ENCODE measurements around the gene FERMT2.

The FERMT2 gene

DNA sequence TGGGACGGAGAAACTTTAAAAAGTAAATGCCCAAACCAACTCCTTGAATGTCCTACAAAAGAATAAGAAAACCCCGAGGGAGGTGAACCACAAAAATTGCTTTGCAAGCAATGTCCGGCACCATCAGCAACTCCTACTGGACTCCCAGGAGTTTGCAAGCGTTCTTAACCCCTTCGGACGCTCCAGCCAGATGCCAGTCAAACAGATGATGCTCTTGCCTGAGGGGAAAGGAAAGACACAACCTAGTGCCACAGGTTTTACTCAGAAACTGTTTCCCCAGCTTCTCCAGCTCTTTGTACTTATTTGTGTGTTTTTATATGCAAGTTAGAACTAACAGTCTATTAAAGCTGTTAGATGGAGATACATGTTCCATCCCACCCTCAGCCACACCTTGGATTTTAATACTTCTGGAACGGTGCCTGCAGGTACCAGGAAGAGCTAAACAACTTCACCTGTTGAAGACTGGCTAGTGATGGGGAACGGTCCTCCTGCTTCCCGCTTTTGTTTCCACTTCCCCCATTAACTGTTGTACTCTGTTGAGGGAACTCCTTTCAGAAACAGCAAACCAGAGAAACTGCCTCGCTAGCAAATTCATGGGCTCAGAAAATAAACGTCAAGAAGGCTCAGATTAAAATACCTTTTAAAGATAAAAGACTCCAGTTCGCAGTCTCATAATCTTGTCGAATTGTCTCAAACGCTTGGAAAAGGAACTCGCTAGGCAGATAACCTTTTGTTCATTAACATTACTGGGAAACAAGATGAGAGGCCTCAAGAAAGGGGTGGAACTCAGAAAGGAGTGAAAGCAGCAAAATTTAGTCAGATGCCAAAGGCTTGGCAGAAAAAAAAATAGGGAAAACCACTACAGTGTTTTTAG is 1.1 kb upstream of the FERMT2 start:
- H3K9me3 Mint-ChIP-seq = no peaks in the 10 kb centered on the region
- H3K27ac Mint-ChIP-seq = no peak overlapping the region
- H3K4me1 Mint-ChIP-seq (ENCODE audit: low read depth) = peaks cover 21% of the 10 kb centered on the region
- H3K36me3 Mint-ChIP-seq (ENCODE audit: low read depth) = peaks cover 5% of the 10 kb centered on the region
- H3K4me3 Mint-ChIP-seq = peak overlapping the region; percentile 62
- peaks cover 57% of the 10 kb centered on the region for H3K27me3 Mint-ChIP-seq

DNA sequence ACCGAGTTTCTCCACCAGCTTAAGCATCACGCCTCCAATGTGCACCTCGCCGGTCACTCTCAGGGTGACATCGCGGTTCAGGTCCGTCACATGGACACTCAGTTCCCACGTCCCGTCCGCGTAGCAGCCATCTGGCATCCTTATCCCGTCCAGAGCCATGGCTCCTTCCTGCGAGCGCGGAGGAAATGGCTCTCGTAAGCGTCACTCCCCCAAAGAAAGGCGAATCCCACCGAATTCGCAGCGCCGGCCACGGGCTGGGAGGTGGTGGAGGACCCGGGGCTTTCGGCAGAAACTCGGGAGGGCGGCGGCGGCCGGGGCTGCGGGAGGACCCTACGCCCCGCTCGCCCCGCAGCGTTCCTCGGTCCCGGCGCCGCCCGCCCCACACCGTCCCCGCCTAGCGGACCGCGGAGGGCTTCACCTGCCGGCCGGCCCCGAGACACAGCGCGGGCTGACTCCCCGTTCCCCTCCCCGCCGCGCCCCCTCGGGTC is 396 bp downstream of the FERMT2 start:
- H3K27ac Mint-ChIP-seq = peak overlapping the region; percentile 63
- peak overlapping the region; percentile 87 for H3K4me3 Mint-ChIP-seq
- H3K27me3 Mint-ChIP-seq = peaks cover 62% of the 10 kb centered on the region
- H3K9me3 Mint-ChIP-seq = no peaks in the 10 kb centered on the region
- peaks cover 5% of the 10 kb centered on the region for H3K36me3 Mint-ChIP-seq (ENCODE audit: low read depth)
- peaks cover 21% of the 10 kb centered on the region for H3K4me1 Mint-ChIP-seq (ENCODE audit: low read depth)

DNA sequence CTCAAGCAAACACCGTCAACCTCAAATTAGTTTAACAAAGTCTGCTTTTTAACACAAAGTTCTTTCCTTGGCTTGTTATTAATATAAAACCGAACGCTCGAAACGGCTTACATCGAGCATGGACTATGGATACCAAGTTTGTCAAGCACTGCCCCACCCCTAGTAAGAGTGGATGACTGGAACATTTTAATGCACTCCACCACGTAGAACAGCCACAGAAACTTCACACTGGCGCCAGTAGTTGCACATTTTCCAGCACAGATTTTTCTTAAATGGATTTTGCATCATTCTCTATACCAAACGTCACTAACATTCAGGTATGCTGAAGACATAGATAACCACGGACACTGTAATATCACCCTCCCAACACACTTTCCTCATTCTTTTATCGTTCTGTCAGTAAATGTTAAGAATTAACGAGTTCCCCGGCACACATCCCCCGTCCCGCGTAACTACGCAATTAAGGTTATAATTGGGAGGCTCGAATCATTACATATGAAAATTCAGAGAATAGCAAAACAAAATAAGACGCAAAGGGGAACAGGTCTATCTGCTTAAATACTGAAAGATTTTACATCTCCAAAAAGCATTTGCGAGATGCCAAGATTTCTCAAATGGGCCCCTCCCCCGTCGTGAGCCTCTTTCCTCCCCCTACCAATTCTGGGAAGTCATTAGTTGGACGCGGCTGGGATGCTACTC is 990 bp downstream of the FERMT2 start:
- peak overlapping the region; percentile 63 for H3K27ac Mint-ChIP-seq
- peaks cover 21% of the 10 kb centered on the region for H3K4me1 Mint-ChIP-seq (ENCODE audit: low read depth)
- H3K4me3 Mint-ChIP-seq = peak overlapping the region; percentile 87
- H3K36me3 Mint-ChIP-seq (ENCODE audit: low read depth) = peaks cover 5% of the 10 kb centered on the region
- peaks cover 64% of the 10 kb centered on the region for H3K27me3 Mint-ChIP-seq
- no peaks in the 10 kb centered on the region for H3K9me3 Mint-ChIP-seq

DNA sequence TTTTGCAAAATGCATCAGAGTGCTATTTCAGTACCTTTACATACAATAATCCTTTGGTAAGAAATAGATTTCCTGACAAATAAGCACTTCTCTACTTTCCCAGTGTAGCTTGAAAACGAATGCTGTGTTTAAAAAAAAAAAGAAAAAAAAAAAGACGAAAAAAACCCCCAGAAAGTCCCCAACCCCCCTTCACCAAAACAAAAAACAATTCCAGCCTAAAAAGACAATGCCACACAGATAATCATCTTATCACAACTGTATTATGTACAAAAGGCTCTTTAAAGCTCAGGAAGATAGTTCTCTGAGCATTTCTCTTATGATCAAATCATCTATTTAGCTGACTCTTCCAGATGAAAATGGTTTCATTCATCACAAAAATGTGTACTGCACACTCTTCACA is 1.6 kb downstream of the FERMT2 start:
- H3K27me3 Mint-ChIP-seq = peaks cover 68% of the 10 kb centered on the region
- H3K9me3 Mint-ChIP-seq = no peaks in the 10 kb centered on the region
- peaks cover 5% of the 10 kb centered on the region for H3K36me3 Mint-ChIP-seq (ENCODE audit: low read depth)
- H3K4me1 Mint-ChIP-seq (ENCODE audit: low read depth) = peaks cover 21% of the 10 kb centered on the region
- H3K27ac Mint-ChIP-seq = no peak overlapping the region
- H3K4me3 Mint-ChIP-seq = peak overlapping the region; percentile 87

DNA sequence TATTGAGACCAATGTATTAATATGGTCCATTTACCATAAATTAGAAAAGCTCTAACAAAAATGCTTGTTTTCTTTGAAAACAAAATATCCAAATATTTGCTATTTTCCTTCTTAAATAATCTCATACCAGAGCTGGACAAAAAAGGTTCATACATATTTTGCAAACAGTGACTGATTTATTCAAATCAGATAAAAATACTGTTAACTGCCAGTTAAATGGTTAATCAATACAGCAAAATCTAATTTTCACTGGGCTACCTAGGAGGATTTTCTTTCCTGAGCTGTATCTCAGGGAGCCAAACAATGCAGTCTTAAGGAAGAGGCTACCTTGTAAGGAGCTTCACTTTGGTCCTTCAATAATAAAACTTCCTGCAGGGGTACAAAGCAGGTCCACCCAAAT is 2.0 kb downstream of the FERMT2 start:
- Mint-ChIP-seq H3K4me3 (no peak overlapping the region), H3K9me3 (no peaks in the 10 kb centered on the region), H3K27ac (no peak overlapping the region), H3K36me3 (ENCODE audit: low read depth) (peaks cover 5% of the 10 kb centered on the region), H3K27me3 (peaks cover 67% of the 10 kb centered on the region), H3K4me1 (ENCODE audit: low read depth) (peaks cover 21% of the 10 kb centered on the region)

DNA sequence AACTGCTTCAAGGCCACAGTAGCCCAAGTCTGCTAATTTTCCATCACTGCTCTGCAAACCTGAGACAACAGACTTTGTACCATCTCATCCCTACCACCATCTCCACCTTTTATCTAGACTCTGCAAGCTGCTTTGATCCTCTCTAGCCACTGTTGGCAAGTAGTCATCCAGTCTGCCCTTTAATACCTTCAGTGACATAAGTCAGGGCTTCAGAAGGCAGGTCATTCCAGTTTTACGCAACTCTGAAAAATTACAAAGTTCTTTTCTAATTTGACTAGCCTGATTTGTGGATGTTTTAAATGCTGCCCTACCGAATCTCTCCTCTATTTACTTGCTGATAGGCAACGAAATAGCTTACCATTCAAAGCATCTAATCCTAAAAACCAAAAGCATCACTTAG is 2.8 kb downstream of the FERMT2 start:
- Mint-ChIP-seq H3K36me3 (ENCODE audit: low read depth) (peaks cover 5% of the 10 kb centered on the region), H3K4me3 (no peak overlapping the region), H3K27ac (no peak overlapping the region), H3K4me1 (ENCODE audit: low read depth) (peaks cover 21% of the 10 kb centered on the region), H3K27me3 (peaks cover 62% of the 10 kb centered on the region), H3K9me3 (no peaks in the 10 kb centered on the region)

DNA sequence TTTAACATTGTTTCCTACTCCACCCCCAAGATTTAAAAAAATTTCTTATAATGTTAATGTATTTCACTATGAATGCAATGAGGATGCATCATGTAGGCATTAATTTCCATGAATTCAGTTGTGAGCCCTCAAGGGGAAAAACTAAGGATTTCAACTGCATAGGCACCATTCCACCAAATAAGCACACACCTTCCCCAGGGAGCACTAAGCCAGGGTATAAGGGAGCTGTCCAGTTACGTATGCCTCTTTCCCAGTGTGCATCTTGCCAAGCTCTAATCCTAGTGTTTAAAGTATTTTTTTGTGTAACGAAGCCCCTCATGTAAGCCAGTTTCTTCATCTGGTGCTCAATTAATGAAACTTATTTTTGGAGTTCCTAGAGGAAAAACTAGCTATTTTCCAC is 6.6 kb downstream of the FERMT2 start:
- H3K27me3 Mint-ChIP-seq = peaks cover 35% of the 10 kb centered on the region
- H3K36me3 Mint-ChIP-seq (ENCODE audit: low read depth) = no peaks in the 10 kb centered on the region
- H3K4me3 Mint-ChIP-seq = no peak overlapping the region
- H3K9me3 Mint-ChIP-seq = no peaks in the 10 kb centered on the region
- no peak overlapping the region for H3K27ac Mint-ChIP-seq
- H3K4me1 Mint-ChIP-seq (ENCODE audit: low read depth) = peaks cover 4% of the 10 kb centered on the region

DNA sequence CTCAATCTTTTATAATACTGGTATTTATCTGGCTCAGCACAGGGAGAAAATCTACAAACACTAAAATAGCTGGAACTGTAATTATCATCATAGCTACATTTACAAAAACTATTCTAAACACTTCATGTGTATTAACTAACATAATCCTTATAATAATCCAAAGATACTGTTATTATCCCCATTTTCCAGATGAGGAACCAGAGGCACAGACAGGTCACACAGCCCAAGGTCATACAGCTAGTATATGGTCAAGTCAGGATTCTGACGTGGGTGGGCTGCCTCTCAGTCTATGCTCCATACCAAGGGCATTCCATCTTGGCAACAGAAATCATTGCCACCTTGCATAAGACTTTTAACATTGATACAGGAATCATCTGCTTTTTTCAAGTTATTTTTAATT is 11.4 kb downstream of the FERMT2 start:
- Mint-ChIP-seq H3K27ac (no peak overlapping the region), H3K9me3 (no peaks in the 10 kb centered on the region), H3K36me3 (ENCODE audit: low read depth) (no peaks in the 10 kb centered on the region), H3K4me3 (no peak overlapping the region), H3K4me1 (ENCODE audit: low read depth) (no peaks in the 10 kb centered on the region), H3K27me3 (peaks cover 15% of the 10 kb centered on the region)

DNA sequence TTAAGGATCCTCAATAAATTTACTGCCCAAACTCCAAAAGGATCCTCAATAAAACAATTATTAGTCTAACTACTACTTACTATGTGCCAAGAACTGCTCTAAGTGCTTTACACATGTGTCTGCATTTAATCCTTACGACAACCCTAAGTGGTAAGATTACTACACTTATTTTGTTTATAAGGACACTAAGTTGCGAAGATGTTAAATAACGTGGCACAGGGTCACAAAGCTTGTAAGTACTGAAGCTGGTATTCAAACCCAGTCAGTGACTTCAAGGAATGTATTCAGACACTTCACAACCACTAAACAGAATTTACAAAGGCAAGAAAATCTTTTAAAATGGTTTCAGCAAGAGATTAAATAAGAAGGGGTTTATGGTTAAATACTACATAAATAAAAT is 13.0 kb downstream of the FERMT2 start:
- no peaks in the 10 kb centered on the region for H3K9me3 Mint-ChIP-seq
- H3K27ac Mint-ChIP-seq = no peak overlapping the region
- no peaks in the 10 kb centered on the region for H3K36me3 Mint-ChIP-seq (ENCODE audit: low read depth)
- H3K4me1 Mint-ChIP-seq (ENCODE audit: low read depth) = no peaks in the 10 kb centered on the region
- H3K4me3 Mint-ChIP-seq = no peak overlapping the region
- H3K27me3 Mint-ChIP-seq = peaks cover 11% of the 10 kb centered on the region

DNA sequence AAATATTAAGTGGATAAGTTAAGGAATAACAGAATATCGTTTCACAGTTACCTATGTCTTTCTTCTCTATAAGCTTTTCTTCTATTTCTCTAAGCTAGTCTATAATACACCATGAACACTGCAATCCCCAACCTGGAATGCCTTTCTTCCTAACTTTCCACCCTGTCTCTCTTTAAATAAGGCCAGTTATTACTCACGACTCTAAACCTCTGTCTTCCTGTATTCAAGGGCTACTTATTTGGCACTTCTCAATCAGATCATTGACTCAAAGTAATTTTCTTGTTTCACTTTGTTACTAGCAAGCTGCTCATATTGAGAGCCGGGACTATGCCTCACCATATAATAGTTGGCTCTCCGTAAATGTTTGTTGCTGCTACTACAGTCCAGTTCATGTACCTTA is 13.5 kb downstream of the FERMT2 start:
- Mint-ChIP-seq H3K4me1 (ENCODE audit: low read depth) (no peaks in the 10 kb centered on the region), H3K4me3 (no peak overlapping the region), H3K36me3 (ENCODE audit: low read depth) (no peaks in the 10 kb centered on the region), H3K27me3 (peaks cover 11% of the 10 kb centered on the region), H3K27ac (no peak overlapping the region), H3K9me3 (no peaks in the 10 kb centered on the region)

DNA sequence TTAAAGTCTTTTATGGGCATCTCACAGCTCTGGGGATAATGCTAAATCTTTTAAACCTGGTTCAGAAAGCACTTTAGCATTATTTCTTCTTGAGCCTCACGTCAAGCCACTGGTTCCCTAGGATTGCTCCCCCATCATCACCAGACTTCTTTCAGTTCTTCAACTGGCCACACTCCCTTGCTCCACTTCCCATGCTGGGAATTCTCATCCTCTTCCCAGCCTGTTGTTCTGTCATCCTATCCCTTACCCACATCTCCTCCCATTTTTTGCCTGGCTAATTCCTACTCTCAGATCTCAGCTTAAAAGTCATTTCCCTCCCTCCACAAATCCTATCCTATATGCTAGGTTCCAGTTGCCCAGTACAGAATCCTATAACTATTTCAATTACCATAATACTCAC is 14.4 kb downstream of the FERMT2 start:
- H3K27ac Mint-ChIP-seq = no peak overlapping the region
- H3K4me1 Mint-ChIP-seq (ENCODE audit: low read depth) = no peaks in the 10 kb centered on the region
- no peaks in the 10 kb centered on the region for H3K36me3 Mint-ChIP-seq (ENCODE audit: low read depth)
- no peaks in the 10 kb centered on the region for H3K9me3 Mint-ChIP-seq
- peaks cover 11% of the 10 kb centered on the region for H3K27me3 Mint-ChIP-seq
- no peak overlapping the region for H3K4me3 Mint-ChIP-seq

DNA sequence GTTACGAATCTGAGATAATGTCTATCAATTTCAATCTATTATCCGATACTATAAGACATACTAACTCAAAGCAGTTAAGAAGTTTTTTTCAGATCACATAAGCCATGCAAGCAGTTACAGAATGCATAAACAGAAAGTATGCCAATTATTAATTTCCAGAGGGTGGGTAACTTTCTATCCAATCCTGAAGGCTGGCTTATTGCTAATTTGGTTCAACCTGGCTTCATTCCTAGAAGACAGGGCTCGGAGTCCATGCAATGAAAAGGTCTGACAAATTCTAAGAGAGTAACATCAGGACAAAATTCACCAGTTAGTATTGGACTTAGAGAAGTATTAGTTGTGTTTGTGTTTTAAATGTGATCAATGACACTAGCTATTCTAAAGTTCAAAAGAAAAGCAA is 15.0 kb downstream of the FERMT2 start:
- Mint-ChIP-seq H3K9me3 (no peaks in the 10 kb centered on the region), H3K27me3 (peaks cover 11% of the 10 kb centered on the region), H3K4me3 (no peak overlapping the region), H3K4me1 (ENCODE audit: low read depth) (no peaks in the 10 kb centered on the region), H3K36me3 (ENCODE audit: low read depth) (no peaks in the 10 kb centered on the region), H3K27ac (no peak overlapping the region)

DNA sequence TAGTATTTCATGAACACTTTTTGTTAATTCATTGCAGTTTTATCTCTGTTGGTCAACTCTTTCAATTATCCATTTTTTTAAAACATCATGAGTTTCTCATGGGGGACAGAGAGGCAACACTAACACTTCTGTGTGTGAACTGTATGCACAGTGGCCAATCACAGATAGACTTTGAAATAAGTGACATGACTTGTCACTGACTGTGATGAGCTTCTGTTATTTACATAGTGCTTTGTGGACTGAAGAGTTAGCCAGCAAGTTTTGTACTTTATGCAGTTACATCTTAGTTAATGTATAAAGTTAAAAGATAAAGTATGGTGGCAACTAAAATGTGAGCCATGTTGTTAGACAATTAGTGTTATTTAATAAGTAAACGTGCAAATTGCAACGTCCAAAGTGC is 16.1 kb downstream of the FERMT2 start:
- no peaks in the 10 kb centered on the region for H3K36me3 Mint-ChIP-seq (ENCODE audit: low read depth)
- peaks cover 11% of the 10 kb centered on the region for H3K27me3 Mint-ChIP-seq
- H3K27ac Mint-ChIP-seq = no peak overlapping the region
- H3K4me3 Mint-ChIP-seq = no peak overlapping the region
- H3K4me1 Mint-ChIP-seq (ENCODE audit: low read depth) = no peaks in the 10 kb centered on the region
- no peaks in the 10 kb centered on the region for H3K9me3 Mint-ChIP-seq

DNA sequence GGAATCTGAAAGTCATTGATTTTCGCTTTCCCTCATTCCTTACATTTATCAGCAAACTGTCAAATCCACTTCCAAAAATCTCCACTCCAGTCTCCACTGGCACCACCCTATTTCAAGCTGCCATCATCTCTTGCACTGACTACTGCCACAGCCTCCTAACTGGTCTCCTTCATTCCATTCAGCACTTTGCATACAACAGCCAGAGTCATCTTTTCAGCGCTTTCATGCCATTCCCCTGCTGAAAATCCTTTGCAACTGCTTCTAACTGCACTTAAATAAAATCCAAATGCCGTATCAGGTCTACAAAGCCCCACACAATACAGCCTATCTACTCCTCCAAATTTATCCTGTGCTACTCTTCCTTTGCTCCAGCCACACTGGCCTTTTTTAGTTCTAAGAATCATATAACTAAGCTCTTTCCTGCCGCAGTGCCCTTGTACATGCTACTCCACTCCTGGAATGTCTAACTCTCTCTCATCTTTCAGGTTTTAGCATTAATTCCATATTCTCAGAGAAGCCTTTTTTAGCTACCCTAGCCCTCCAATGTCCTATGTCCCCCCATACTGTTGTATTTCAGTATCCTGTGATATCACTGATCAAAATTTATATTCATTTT is 21.6 kb downstream of the FERMT2 start:
- H3K9me3 Mint-ChIP-seq = no peaks in the 10 kb centered on the region
- no peaks in the 10 kb centered on the region for H3K27me3 Mint-ChIP-seq
- no peaks in the 10 kb centered on the region for H3K36me3 Mint-ChIP-seq (ENCODE audit: low read depth)
- no peak overlapping the region for H3K27ac Mint-ChIP-seq
- no peak overlapping the region for H3K4me3 Mint-ChIP-seq
- H3K4me1 Mint-ChIP-seq (ENCODE audit: low read depth) = no peaks in the 10 kb centered on the region

DNA sequence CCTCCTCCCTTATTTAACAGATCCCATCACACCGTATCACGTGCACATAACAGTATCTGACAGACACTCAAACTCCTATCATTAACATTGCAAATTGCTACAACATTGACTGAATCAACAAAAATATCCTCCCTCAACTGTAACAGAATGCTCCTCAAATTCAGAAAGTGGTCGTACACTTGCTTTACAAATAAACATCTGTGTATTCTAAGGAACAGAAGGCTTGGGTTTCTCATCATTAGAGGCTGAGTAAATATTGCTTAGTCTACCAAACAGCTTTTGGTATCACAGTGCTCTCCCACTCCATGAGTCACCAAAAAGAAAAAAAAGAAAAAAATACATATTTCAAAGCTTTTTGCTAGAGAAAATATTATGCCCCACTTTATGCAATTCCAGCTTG is 23.9 kb downstream of the FERMT2 start:
- Mint-ChIP-seq H3K4me1 (ENCODE audit: low read depth) (no peaks in the 10 kb centered on the region), H3K27me3 (no peaks in the 10 kb centered on the region), H3K4me3 (no peak overlapping the region), H3K27ac (no peak overlapping the region), H3K9me3 (no peaks in the 10 kb centered on the region), H3K36me3 (ENCODE audit: low read depth) (no peaks in the 10 kb centered on the region)
